ENCODE results near the gene P2RX2.
A peak's percentile ranks its signal among the peaks of the same experiment; 100 is the strongest.

Gene P2RX2

GRCh38 chr12:132620899-132621656 is 2.5 kb downstream of the P2RX2 start:
- peak; percentile 64 to 77 for DNase-seq

- DNase-seq = no peak
These were observed 3.3 kb downstream of the P2RX2 start for GRCh38 chr12:132621657-132622435.

GRCh38 chr12:132622437-132623071 is 4.0 kb downstream of the P2RX2 start:
- DNase-seq = peak; percentile 42 to 48

- DNase-seq = no peak
These were observed 4.7 kb downstream of the P2RX2 start for GRCh38 chr12:132623072-132623869.

GRCh38 chr12:132624186-132624855 is 5.7 kb downstream of the P2RX2 start:
- no peak for DNase-seq

GRCh38 chr12:132624910-132625630 is 6.5 kb downstream of the P2RX2 start:
- no peak for DNase-seq

GRCh38 chr12:132625731-132626430 is 7.3 kb downstream of the P2RX2 start:
- no peak for DNase-seq

- no peak for DNase-seq
These were observed 10.8 kb downstream of the P2RX2 start for GRCh38 chr12:132629330-132629729.

- no peak for DNase-seq
These were observed 12.1 kb downstream of the P2RX2 start for GRCh38 chr12:132630672-132631071.

- DNase-seq = no peak
These were observed 13.1 kb downstream of the P2RX2 start for GRCh38 chr12:132631666-132632065.

- no peak for DNase-seq
These were observed 14.1 kb downstream of the P2RX2 start for GRCh38 chr12:132632521-132633228.

- DNase-seq = no peak
These were observed 14.8 kb downstream of the P2RX2 start for GRCh38 chr12:132633398-132633797.

- DNase-seq = no peak
These were observed 15.3 kb downstream of the P2RX2 start for GRCh38 chr12:132633901-132634300.

GRCh38 chr12:132634411-132634990 is 15.9 kb downstream of the P2RX2 start:
- DNase-seq = no peak

- DNase-seq = no peak
These were observed 16.7 kb downstream of the P2RX2 start for GRCh38 chr12:132635076-132635955.

GRCh38 chr12:132637811-132638210 is 19.2 kb downstream of the P2RX2 start:
- DNase-seq = no peak

GRCh38 chr12:132638541-132639408 is 20.2 kb downstream of the P2RX2 start:
- peak; percentile 23 to 34 for DNase-seq
